ENCODE results near the gene LRIT3.
"Not testable (repeated sequence)": the region's sequence is repeated elsewhere in the genome, so short reads cannot be mapped to it uniquely, and the experiment has no call there.

LRIT3 gene

GRCh38 chr4:109821185-109821584 lies 26.7 kb upstream of the LRIT3 start:
- TF ChIP-seq ZNF274 (IDR thresholded peaks at IDR 0.05; ENCODE audit: low read depth, low read length): no peak
- H3K4me3 ChIP-seq (ENCODE audit: low read length): no peak overlapping the region

- H3K4me3 ChIP-seq (ENCODE audit: low read length): no peak overlapping the region
- TF ChIP-seq ZNF274 (IDR thresholded peaks at IDR 0.05; ENCODE audit: low read depth, low read length): no peak
Observed at GRCh38 chr4:109826719-109827118, 21.2 kb upstream of the LRIT3 start.

GRCh38 chr4:109827672-109828071 lies 20.2 kb upstream of the LRIT3 start, which contains the start of gene RRH:
Gene RRH (plus strand): TSS chr4:109827972. CDS start chr4:109828028, 56 bp downstream.
- no peak within 1 kb of the TSS for H3K4me3 ChIP-seq (ENCODE audit: low read length)
- no peak for TF ChIP-seq ZNF274 (IDR thresholded peaks at IDR 0.05; ENCODE audit: low read depth, low read length)

- TF ChIP-seq ZNF274 (IDR thresholded peaks at IDR 0.05; ENCODE audit: low read depth, low read length): no peak
- no peak overlapping the region for H3K4me3 ChIP-seq (ENCODE audit: low read length)
Observed at GRCh38 chr4:109833756-109834155, 14.2 kb upstream of the LRIT3 start.

GRCh38 chr4:109836985-109837384 lies 10.9 kb upstream of the LRIT3 start:
- H3K4me3 ChIP-seq (ENCODE audit: low read length): no peak overlapping the region
- no peak for TF ChIP-seq ZNF274 (IDR thresholded peaks at IDR 0.05; ENCODE audit: low read depth, low read length)

GRCh38 chr4:109846395-109847098 lies 1.4 kb upstream of the LRIT3 start:
- no peak overlapping the region for H3K4me3 ChIP-seq (ENCODE audit: low read length)
- TF ChIP-seq ZNF274 (IDR thresholded peaks at IDR 0.05; ENCODE audit: low read depth, low read length): no peak

- H3K4me3 ChIP-seq (ENCODE audit: low read length): no peak overlapping the region
- TF ChIP-seq ZNF274 (IDR thresholded peaks at IDR 0.05; ENCODE audit: low read depth, low read length): no peak
Observed at GRCh38 chr4:109848501-109848900, 594 bp downstream of the LRIT3 start.

- no peak overlapping the region for H3K4me3 ChIP-seq (ENCODE audit: low read length)
- TF ChIP-seq ZNF274 (IDR thresholded peaks at IDR 0.05; ENCODE audit: low read depth, low read length): no peak
Observed at GRCh38 chr4:109850601-109851000, 2.7 kb downstream of the LRIT3 start.

- not testable (repeated sequence) for H3K4me3 ChIP-seq (ENCODE audit: low read length)
Observed at GRCh38 chr4:109859426-109860300, 11.8 kb downstream of the LRIT3 start.

GRCh38 chr4:109861271-109861670 lies 13.4 kb downstream of the LRIT3 start:
- H3K4me3 ChIP-seq (ENCODE audit: low read length): no peak overlapping the region
- TF ChIP-seq ZNF274 (IDR thresholded peaks at IDR 0.05; ENCODE audit: low read depth, low read length): no peak

- H3K4me3 ChIP-seq (ENCODE audit: low read length): no peak overlapping the region
- no peak for TF ChIP-seq ZNF274 (IDR thresholded peaks at IDR 0.05; ENCODE audit: low read depth, low read length)
Observed at GRCh38 chr4:109861916-109862511, 14.1 kb downstream of the LRIT3 start.

GRCh38 chr4:109864134-109864533 lies 16.2 kb downstream of the LRIT3 start:
- H3K4me3 ChIP-seq (ENCODE audit: low read length): no peak overlapping the region
- no peak for TF ChIP-seq ZNF274 (IDR thresholded peaks at IDR 0.05; ENCODE audit: low read depth, low read length)

GRCh38 chr4:109870061-109870460 lies 22.2 kb downstream of the LRIT3 start:
- no peak for TF ChIP-seq ZNF274 (IDR thresholded peaks at IDR 0.05; ENCODE audit: low read depth, low read length)
- H3K4me3 ChIP-seq (ENCODE audit: low read length): no peak overlapping the region

GRCh38 chr4:109872065-109872464 lies 24.2 kb downstream of the LRIT3 start:
- no peak overlapping the region for H3K4me3 ChIP-seq (ENCODE audit: low read length)
- no peak for TF ChIP-seq ZNF274 (IDR thresholded peaks at IDR 0.05; ENCODE audit: low read depth, low read length)

Data from GM08714 (cell line).